ENCODE results near the gene GSPT1.
"Not testable (repeated sequence)": the region's sequence is repeated elsewhere in the genome, so short reads cannot be mapped to it uniquely, and the experiment has no call there.

GSPT1 gene

DNA sequence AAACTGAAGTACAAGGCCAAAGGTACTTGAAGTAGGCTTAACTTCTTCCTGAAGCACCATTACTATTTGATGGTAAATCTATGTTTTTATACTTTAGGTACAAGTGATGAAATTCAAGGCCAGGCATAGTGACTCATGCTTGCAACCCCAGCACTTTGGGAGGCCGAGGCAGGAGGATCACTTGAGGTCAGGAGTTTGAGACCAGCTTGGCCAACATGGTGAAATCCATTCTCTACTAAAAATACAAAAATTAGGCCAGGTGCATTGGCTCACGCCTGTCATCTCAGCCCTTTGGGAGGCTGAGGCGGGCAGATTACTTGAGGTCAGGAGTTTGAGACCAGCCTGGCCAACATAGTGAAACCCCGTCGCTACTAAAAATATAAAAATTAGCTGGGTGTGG lies 92.1 kb downstream of the GSPT1 start:
- not testable (repeated sequence) for H3K27me3 ChIP-seq (ENCODE audit: control insufficient read depth in 1 of 2, insufficient read depth in 2 of 2, low read length in 2 of 2); H3K9ac ChIP-seq (ENCODE audit: low read length); H3K9me3 ChIP-seq (ENCODE audit: low read length); H3K27ac ChIP-seq (ENCODE audit: low read depth, low read length); H3K4me3 ChIP-seq (ENCODE audit: low read depth in 1 of 2, low read length in 2 of 2); H3K4me1 ChIP-seq (ENCODE audit: insufficient read depth, low read length); H3K36me3 ChIP-seq (ENCODE audit: insufficient read depth, low read length)

DNA sequence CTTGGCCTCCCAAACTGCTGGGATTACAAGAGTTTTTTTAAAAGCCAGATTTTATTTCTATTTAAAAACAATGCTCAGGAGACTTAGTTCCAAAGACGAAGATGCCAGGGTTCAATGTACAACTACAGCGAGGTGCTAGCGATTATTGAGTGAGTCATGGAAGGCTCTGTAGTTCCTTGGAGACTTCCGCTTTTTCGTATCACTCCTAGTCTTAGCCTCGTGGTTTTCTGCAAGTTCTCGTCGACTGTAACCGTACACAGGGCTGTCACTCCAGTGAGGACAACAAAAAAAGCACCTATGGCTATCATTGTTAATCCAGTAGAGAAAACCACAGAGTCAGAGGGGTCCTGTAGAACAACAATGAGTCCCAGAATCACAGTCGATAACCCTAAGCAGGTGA lies 96.0 kb downstream of the GSPT1 start:
- no peak overlapping the region for H3K9ac ChIP-seq (ENCODE audit: low read length)
- no peak overlapping the region for H3K27ac ChIP-seq (ENCODE audit: low read depth, low read length)
- H3K36me3 ChIP-seq (ENCODE audit: insufficient read depth, low read length) = no peaks in the 10 kb centered on the region
- H3K4me3 ChIP-seq (ENCODE audit: low read depth in 1 of 2, low read length in 2 of 2) = no peak overlapping the region
- no peaks in the 10 kb centered on the region for H3K27me3 ChIP-seq (ENCODE audit: control insufficient read depth in 1 of 2, insufficient read depth in 2 of 2, low read length in 2 of 2)
- H3K4me1 ChIP-seq (ENCODE audit: insufficient read depth, low read length) = peaks cover 7% of the 10 kb centered on the region
- H3K9me3 ChIP-seq (ENCODE audit: low read length) = no peaks in the 10 kb centered on the region

DNA sequence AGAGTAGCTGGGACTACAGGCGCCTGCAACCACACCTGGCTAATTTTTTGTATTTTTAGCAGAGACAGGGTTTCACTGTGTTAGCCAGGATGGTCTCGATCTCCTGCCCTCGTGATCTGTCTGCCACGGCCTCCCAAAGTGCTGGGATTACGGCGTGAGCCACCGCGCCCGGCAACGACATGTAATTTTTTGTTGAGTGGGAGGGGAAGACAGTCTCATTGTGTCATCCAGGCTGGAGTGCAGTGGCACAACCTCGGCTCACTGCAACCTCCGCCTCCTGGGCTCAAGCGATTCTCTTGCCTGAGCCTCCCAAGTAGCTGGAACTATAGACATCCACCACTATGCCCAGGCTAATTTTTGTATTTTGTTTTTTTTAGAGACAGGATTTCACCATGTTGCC lies 96.8 kb downstream of the GSPT1 start:
- H3K36me3 ChIP-seq (ENCODE audit: insufficient read depth, low read length); H3K27ac ChIP-seq (ENCODE audit: low read depth, low read length); H3K4me3 ChIP-seq (ENCODE audit: low read depth in 1 of 2, low read length in 2 of 2); H3K27me3 ChIP-seq (ENCODE audit: control insufficient read depth in 1 of 2, insufficient read depth in 2 of 2, low read length in 2 of 2); H3K9ac ChIP-seq (ENCODE audit: low read length); H3K4me1 ChIP-seq (ENCODE audit: insufficient read depth, low read length); H3K9me3 ChIP-seq (ENCODE audit: low read length): not testable (repeated sequence)

All from muscle layer of colon (tissue), 2 donors.